Measurements from ENCODE around the gene NR1D2.
"Not testable (repeated sequence)": the region's sequence is repeated elsewhere in the genome, so short reads cannot be mapped to it uniquely, and the experiment has no call there.

NR1D2 gene

DNA sequence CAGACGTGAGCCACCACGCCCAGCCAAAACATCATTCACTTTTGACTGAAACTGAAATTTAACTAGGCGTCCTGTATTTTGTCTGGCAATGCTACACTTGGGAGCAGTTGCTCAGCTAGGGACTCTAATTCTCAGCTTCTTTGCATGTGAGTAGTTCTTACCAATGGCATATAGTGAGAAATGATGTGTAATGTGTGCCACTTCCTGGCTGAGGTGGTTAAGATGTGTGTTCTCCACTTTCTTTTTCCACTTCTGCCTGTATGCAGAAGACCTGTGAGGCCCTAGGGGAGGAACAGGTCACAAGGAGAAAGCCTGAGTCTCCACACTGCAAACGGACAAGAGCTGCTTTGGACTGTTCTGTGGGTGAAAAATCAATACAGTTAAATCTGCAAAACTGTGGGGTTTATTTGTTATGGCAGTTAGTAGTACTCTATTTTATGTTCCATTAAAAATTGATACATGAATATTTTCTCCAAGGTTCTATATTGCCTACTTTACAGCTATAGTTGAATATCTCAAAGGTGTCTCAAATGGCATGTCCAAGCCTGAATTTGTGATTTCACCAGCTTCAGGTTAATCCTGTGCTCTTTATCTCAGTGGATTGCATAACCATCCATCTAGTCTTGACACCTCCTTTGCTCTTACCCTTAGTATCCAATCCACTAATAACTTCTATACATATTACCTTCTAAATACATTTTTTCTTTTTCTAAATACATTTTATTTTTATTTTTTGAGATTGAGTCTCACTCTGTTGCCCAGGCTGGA lies 59.3 kb downstream of the NR1D2 start:
- H3K27ac ChIP-seq (ENCODE audit: insufficient read depth in 1 of 2, low read depth in 1 of 2, low read length in 2 of 2, poor library complexity in 1 of 2, severe bottlenecking in 2 of 2) = no peak overlapping the region
- WGBS (ENCODE audit: insufficient coverage) = 94% methylated on average over 2 of the region's 4 CpGs
- CTCF ChIA-PET = interaction anchor here (0.8 to 1.3 kb wide), 4 partner anchors 12 to 680 kb away, joined by 3 read pairs; no protein-coding TSS in a partner anchor
- POLR2A ChIA-PET = no interaction called here
- DNase-seq = peak; percentile 11 to 62 (median 55)
- H3K36me3 ChIP-seq (ENCODE audit: control insufficient read depth in 4 of 4, insufficient read depth in 4 of 4, low read length in 3 of 4) = no peaks in the 10 kb centered on the region
- no peaks in the 10 kb centered on the region for H3K9me3 ChIP-seq (ENCODE audit: control extremely low read depth in 1 of 5, control insufficient read depth in 4 of 5, insufficient read depth in 2 of 5, low read depth in 1 of 5, low read length in 4 of 5)
- H3K4me3 ChIP-seq (ENCODE audit: control insufficient read depth in 1 of 7, extremely low read depth in 1 of 7, insufficient read depth in 4 of 7, low read depth in 2 of 7, low read length in 6 of 7) = no peak overlapping the region
- no peaks in the 10 kb centered on the region for H3K27me3 ChIP-seq (replicated peaks in 2 of 5; ENCODE audit: control insufficient read depth in 4 of 5, insufficient read depth in 5 of 5, low read length in 4 of 5)
- peaks cover 0 to 4% (median 1%) of the 10 kb centered on the region in 4 experiments for H3K4me1 ChIP-seq (ENCODE audit: control extremely low read depth in 1 of 4, control insufficient read depth in 4 of 4, insufficient read depth in 4 of 4, low read length in 3 of 4)

DNA sequence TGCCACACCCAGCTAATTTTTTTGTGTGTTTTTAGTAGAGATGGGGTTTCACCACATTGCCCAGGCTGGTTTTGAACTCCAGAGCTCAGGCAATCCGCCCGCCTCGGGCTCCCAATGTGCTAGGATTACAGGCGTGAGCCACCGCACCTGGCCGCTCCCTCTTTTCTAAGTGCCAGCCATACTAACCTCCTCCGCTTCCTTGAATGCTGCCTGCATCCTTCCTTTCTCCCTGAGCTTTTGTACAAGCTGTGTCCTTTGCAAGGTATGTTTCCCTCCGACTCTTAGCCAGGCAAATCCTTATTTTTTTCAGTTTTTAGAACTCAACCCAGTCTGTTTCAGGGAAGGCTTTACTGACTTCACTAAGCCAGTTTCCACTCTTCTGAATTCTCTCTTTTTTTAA lies 60.6 kb downstream of the NR1D2 start:
- ChIA-PET POLR2A (no interaction called here), CTCF (interaction anchor here (1.3 kb wide), 1 partner anchor 231 kb away, joined by 3 read pairs; no protein-coding TSS in a partner anchor)
- Histone ChIP-seq H3K4me3 (ENCODE audit: control insufficient read depth in 1 of 7, extremely low read depth in 1 of 7, insufficient read depth in 4 of 7, low read depth in 2 of 7, low read length in 6 of 7) (no peak overlapping the region), H3K9me3 (ENCODE audit: control extremely low read depth in 1 of 5, control insufficient read depth in 4 of 5, insufficient read depth in 2 of 5, low read depth in 1 of 5, low read length in 4 of 5) (no peaks in the 10 kb centered on the region), H3K27ac (ENCODE audit: insufficient read depth in 1 of 2, low read depth in 1 of 2, low read length in 2 of 2, poor library complexity in 1 of 2, severe bottlenecking in 2 of 2) (no peak overlapping the region), H3K27me3 (replicated peaks in 2 of 5; ENCODE audit: control insufficient read depth in 4 of 5, insufficient read depth in 5 of 5, low read length in 4 of 5) (no peaks in the 10 kb centered on the region), H3K36me3 (ENCODE audit: control insufficient read depth in 4 of 4, insufficient read depth in 4 of 4, low read length in 3 of 4) (no peaks in the 10 kb centered on the region), H3K4me1 (ENCODE audit: control extremely low read depth in 1 of 4, control insufficient read depth in 4 of 4, insufficient read depth in 4 of 4, low read length in 3 of 4) (peaks cover 0 to 4% (median 1%) of the 10 kb centered on the region in 4 experiments)
- WGBS (ENCODE audit: insufficient coverage) = over 99% methylated on average over 8 of the region's 8 CpGs
- DNase-seq = no peak

DNA sequence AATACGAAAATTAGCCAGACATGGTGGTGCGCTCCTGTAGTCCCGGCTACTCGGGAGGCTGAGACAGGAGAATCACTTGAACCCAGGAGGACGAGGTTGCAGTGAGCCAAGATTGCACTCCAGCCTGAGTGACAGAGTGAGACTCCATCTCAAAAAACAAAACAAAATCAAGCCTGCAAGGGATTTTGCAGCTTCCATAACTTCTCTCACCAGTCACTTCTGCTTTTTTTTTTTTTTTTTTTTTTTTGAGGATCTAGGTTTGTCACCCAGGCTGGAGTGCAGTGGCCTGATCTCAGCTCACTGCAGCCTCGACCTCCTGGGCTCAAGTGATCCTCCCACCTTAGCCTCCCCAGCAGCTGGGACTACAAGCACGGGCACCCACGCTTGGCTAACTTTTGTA lies 65.7 kb downstream of the NR1D2 start:
- peak in 1 of 3 donors; percentile 26 for DNase-seq
- H3K4me3 ChIP-seq (ENCODE audit: control insufficient read depth in 1 of 7, extremely low read depth in 1 of 7, insufficient read depth in 4 of 7, low read depth in 2 of 7, low read length in 6 of 7); H3K27ac ChIP-seq (ENCODE audit: insufficient read depth in 1 of 2, low read depth in 1 of 2, low read length in 2 of 2, poor library complexity in 1 of 2, severe bottlenecking in 2 of 2); POLR2A ChIA-PET; H3K4me1 ChIP-seq (ENCODE audit: control extremely low read depth in 1 of 4, control insufficient read depth in 4 of 4, insufficient read depth in 4 of 4, low read length in 3 of 4); H3K36me3 ChIP-seq (ENCODE audit: control insufficient read depth in 4 of 4, insufficient read depth in 4 of 4, low read length in 3 of 4); H3K27me3 ChIP-seq (replicated peaks in 2 of 5; ENCODE audit: control insufficient read depth in 4 of 5, insufficient read depth in 5 of 5, low read length in 4 of 5); H3K9me3 ChIP-seq (ENCODE audit: control extremely low read depth in 1 of 5, control insufficient read depth in 4 of 5, insufficient read depth in 2 of 5, low read depth in 1 of 5, low read length in 4 of 5): not testable (repeated sequence)
- WGBS (ENCODE audit: insufficient coverage) = 100% methylated on average over 3 of the region's 8 CpGs
- CTCF ChIA-PET = interaction anchor here (0.6 to 1.1 kb wide), 2 partner anchors 174 to 218 kb away, joined by 3 read pairs; no protein-coding TSS in a partner anchor

DNA sequence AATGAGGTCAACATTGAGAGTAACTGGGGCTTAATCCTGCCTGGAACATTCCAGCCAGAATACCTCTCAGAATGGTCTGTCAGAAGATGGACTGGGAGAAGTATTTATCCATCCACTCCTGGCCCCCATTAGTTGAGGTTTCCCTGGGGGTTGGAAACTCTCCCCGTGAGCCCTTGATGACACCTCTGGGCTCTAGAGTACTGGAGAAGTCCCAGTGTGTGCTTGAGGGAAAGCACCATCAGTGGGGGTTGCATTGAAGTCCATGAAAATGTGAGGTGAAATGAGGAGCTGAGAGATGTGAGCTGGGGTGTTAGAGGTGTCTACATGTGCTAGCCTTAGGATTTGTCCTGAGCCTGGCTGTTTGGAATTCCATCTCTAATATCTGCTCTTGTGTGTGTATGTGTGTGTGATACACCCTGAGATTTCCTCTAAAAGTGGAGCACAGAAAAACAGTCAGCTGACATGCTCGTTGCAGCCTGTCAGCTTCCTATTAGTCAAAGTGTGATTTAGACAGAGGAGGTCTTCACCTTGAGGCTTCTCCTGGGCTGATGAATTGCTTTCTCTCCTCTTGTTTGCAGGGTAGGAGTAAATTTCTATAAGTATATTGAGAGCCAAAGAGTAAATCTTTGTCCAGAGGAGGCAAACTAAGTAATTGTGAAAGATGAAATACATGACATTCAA lies 67.6 kb downstream of the NR1D2 start:
- peaks cover 0 to 2% (median 0%) of the 10 kb centered on the region in 4 experiments for H3K4me1 ChIP-seq (ENCODE audit: control extremely low read depth in 1 of 4, control insufficient read depth in 4 of 4, insufficient read depth in 4 of 4, low read length in 3 of 4)
- ChIA-PET POLR2A (no interaction called here), CTCF (interaction anchor here (0.6 kb wide), 1 partner anchor 11 kb away, joined by 3 read pairs; no protein-coding TSS in a partner anchor)
- 64% methylated on average over 2 of the region's 2 CpGs for WGBS (ENCODE audit: insufficient coverage)
- no peaks in the 10 kb centered on the region for H3K27me3 ChIP-seq (replicated peaks in 2 of 5; ENCODE audit: control insufficient read depth in 4 of 5, insufficient read depth in 5 of 5, low read length in 4 of 5)
- no peaks in the 10 kb centered on the region for H3K36me3 ChIP-seq (ENCODE audit: control insufficient read depth in 4 of 4, insufficient read depth in 4 of 4, low read length in 3 of 4)
- no peak overlapping the region for H3K4me3 ChIP-seq (ENCODE audit: control insufficient read depth in 1 of 7, extremely low read depth in 1 of 7, insufficient read depth in 4 of 7, low read depth in 2 of 7, low read length in 6 of 7)
- H3K9me3 ChIP-seq (ENCODE audit: control extremely low read depth in 1 of 5, control insufficient read depth in 4 of 5, insufficient read depth in 2 of 5, low read depth in 1 of 5, low read length in 4 of 5) = no peaks in the 10 kb centered on the region
- DNase-seq = no peak
- no peak overlapping the region for H3K27ac ChIP-seq (ENCODE audit: insufficient read depth in 1 of 2, low read depth in 1 of 2, low read length in 2 of 2, poor library complexity in 1 of 2, severe bottlenecking in 2 of 2)

DNA sequence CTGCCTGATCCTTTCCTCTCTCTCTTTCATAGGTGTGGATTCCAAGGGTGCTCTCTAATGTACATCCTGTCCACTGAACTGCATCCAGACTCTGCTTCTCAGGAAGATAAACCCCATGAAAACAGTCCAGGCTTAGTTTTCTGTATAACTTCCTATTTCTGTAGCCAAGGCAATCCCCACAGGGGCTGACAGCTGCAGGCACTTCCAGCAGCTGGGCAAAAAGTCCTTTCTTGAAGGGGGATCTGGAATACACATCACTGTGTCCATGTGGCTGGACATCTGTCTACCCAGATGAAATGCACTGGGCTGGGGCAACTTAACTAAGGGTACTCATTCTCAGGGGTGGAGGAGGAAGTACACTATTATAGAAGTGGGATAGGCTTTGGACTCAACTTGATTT lies 72.2 kb downstream of the NR1D2 start:
- H3K36me3 ChIP-seq (ENCODE audit: control insufficient read depth in 4 of 4, insufficient read depth in 4 of 4, low read length in 3 of 4) = no peaks in the 10 kb centered on the region
- H3K27me3 ChIP-seq (replicated peaks in 2 of 5; ENCODE audit: control insufficient read depth in 4 of 5, insufficient read depth in 5 of 5, low read length in 4 of 5) = no peaks in the 10 kb centered on the region
- CTCF ChIA-PET = no interaction called here
- H3K4me1 ChIP-seq (ENCODE audit: control extremely low read depth in 1 of 4, control insufficient read depth in 4 of 4, insufficient read depth in 4 of 4, low read length in 3 of 4) = peaks cover 0 to 2% (median 0%) of the 10 kb centered on the region in 4 experiments
- POLR2A ChIA-PET = no interaction called here
- no peak for DNase-seq
- no peak overlapping the region for H3K27ac ChIP-seq (ENCODE audit: insufficient read depth in 1 of 2, low read depth in 1 of 2, low read length in 2 of 2, poor library complexity in 1 of 2, severe bottlenecking in 2 of 2)
- no peaks in the 10 kb centered on the region for H3K9me3 ChIP-seq (ENCODE audit: control extremely low read depth in 1 of 5, control insufficient read depth in 4 of 5, insufficient read depth in 2 of 5, low read depth in 1 of 5, low read length in 4 of 5)
- no peak overlapping the region for H3K4me3 ChIP-seq (ENCODE audit: control insufficient read depth in 1 of 7, extremely low read depth in 1 of 7, insufficient read depth in 4 of 7, low read depth in 2 of 7, low read length in 6 of 7)

GRCh38 chr3:24018784-24019570 lies 73.9 kb downstream of the NR1D2 start:
- DNase-seq = no peak

More at GRCh38 chr3:24018784-24019570, 73.9 kb downstream of the NR1D2 start:
- H3K4me1 ChIP-seq (ENCODE audit: control extremely low read depth in 1 of 4, control insufficient read depth in 4 of 4, insufficient read depth in 4 of 4, low read length in 3 of 4) = peaks cover 0 to 2% (median 0%) of the 10 kb centered on the region in 4 experiments
- WGBS (ENCODE audit: insufficient coverage) = 96% methylated on average over 23 of the region's 26 CpGs
- no peak overlapping the region for H3K4me3 ChIP-seq (ENCODE audit: control insufficient read depth in 1 of 7, extremely low read depth in 1 of 7, insufficient read depth in 4 of 7, low read depth in 2 of 7, low read length in 6 of 7)
- ChIA-PET CTCF (no interaction called here), POLR2A (no interaction called here)
- no peak overlapping the region for H3K27ac ChIP-seq (ENCODE audit: insufficient read depth in 1 of 2, low read depth in 1 of 2, low read length in 2 of 2, poor library complexity in 1 of 2, severe bottlenecking in 2 of 2)
- H3K36me3 ChIP-seq (ENCODE audit: control insufficient read depth in 4 of 4, insufficient read depth in 4 of 4, low read length in 3 of 4) = no peaks in the 10 kb centered on the region
- no peaks in the 10 kb centered on the region for H3K9me3 ChIP-seq (ENCODE audit: control extremely low read depth in 1 of 5, control insufficient read depth in 4 of 5, insufficient read depth in 2 of 5, low read depth in 1 of 5, low read length in 4 of 5)
- no peaks in the 10 kb centered on the region for H3K27me3 ChIP-seq (replicated peaks in 2 of 5; ENCODE audit: control insufficient read depth in 4 of 5, insufficient read depth in 5 of 5, low read length in 4 of 5)

Data from common myeloid progenitor, CD34-positive (primary cell).